IPS DF 4.7 (cell line): ENCODE measurements around the gene MR1.

Experiments used
- DNase-seq: peaks from one replicate; pipeline ENCODE4 v3.0.0-alpha.2; 2013; ENCODE audit warnings: low spot score; ENCODE audit errors: extremely low read depth

The MR1 gene

GRCh38 chr1:181107711-181108110 lies 73.9 kb downstream of the MR1 start:
- DNase-seq: no peak

GRCh38 chr1:181108304-181108867 lies 74.6 kb downstream of the MR1 start:
- no peak for DNase-seq

GRCh38 chr1:181110013-181110412 lies 76.2 kb downstream of the MR1 start:
- DNase-seq: no peak
